ENCODE measurements around the gene DBP.
A peak's percentile ranks its signal among the peaks of the same experiment; 100 is the strongest.

DNA sequence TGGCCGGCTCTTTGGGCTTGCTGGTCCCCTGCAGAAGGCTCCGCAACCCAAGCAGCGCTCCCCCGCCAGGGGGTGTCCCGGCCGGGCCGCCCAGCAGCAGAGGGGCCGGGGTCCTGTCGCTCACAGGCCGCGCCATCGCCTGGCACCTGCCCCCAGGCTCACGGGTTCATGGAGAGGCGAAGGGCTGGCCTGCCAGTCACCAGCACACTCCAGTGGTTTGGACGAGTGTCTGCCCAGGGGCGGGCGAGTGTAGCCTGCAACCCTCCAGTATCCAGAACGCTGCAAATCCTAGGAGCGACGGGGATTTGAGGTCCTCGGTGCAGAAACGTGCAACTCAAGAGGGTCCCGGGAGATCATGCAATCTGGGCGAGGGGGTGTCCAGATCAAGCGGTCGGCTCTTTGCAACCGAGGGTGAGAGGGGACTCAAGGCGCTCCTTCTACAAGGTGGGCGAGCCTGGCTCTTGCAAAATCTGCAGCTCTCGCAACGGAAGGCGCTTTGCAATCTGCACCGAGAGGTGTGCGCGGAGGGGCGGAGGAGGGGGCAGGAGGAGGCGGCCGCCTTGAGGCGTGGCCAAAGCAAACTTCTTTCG lies at the start of gene DBP:
- TF ChIP-seq, protein P1, sequence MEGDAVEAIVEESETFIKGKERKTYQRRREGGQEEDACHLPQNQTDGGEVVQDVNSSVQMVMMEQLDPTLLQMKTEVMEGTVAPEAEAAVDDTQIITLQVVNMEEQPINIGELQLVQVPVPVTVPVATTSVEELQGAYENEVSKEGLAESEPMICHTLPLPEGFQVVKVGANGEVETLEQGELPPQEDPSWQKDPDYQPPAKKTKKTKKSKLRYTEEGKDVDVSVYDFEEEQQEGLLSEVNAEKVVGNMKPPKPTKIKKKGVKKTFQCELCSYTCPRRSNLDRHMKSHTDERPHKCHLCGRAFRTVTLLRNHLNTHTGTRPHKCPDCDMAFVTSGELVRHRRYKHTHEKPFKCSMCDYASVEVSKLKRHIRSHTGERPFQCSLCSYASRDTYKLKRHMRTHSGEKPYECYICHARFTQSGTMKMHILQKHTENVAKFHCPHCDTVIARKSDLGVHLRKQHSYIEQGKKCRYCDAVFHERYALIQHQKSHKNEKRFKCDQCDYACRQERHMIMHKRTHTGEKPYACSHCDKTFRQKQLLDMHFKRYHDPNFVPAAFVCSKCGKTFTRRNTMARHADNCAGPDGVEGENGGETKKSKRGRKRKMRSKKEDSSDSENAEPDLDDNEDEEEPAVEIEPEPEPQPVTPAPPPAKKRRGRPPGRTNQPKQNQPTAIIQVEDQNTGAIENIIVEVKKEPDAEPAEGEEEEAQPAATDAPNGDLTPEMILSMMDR (IDR thresholded peaks at IDR 0.05), result peak in 3 of 6 experiments; percentile 14 to 38 (median 17)
- TF ChIP-seq POLR2AphosphoS5 (IDR thresholded peaks at IDR 0.05) (no peak), POLR2A (IDR thresholded peaks at IDR 0.05) (peak in 2 of 4 donors; percentile 26 to 67)
